ENCODE results near the gene EDARADD.
"Not testable (repeated sequence)": the region's sequence is repeated elsewhere in the genome, so short reads cannot be mapped to it uniquely, and the experiment has no call there.

GRCh38 chr1:236489161-236489560, 95.1 kb downstream of the EDARADD start:
- TF ChIP-seq EZH2phosphoT487 (IDR thresholded peaks at IDR 0.05; ENCODE audit: insufficient read depth, low read depth); EZH2 (IDR thresholded peaks at IDR 0.05; ENCODE audit: insufficient read depth, poor library complexity, severe bottlenecking): not testable (repeated sequence)

All from GM23248 (cell line).